Pulmonary artery endothelial cell (primary cell): ENCODE results near the gene RASAL2. TPM values are rescaled to one million over a fixed set of nuclear protein-coding genes. Genes with fewer than 3 reads are reported as not detected.

Source experiments
- DNase-seq: peaks from one replicate; pipeline ENCODE4 v3.0.0-alpha.2; 2011; ENCODE audit warnings: low read depth, low spot score
- total RNA-seq: library from RNA; depleted of rRNA; stranded (reverse); fragments of >200 nt; gene quantifications from 2 replicates; pipeline ENCODE4 v1.2.3, GENCODE V29; 2014

RASAL2 gene
- total RNA-seq, 1 donor from 2014 or later: 13.5 TPM

GRCh38 chr1:178451529-178451928 is 357.6 kb downstream of the RASAL2 start:
- DNase-seq: no peak

GRCh38 chr1:178452013-178452412 is 358.1 kb downstream of the RASAL2 start:
- DNase-seq: no peak

DNA sequence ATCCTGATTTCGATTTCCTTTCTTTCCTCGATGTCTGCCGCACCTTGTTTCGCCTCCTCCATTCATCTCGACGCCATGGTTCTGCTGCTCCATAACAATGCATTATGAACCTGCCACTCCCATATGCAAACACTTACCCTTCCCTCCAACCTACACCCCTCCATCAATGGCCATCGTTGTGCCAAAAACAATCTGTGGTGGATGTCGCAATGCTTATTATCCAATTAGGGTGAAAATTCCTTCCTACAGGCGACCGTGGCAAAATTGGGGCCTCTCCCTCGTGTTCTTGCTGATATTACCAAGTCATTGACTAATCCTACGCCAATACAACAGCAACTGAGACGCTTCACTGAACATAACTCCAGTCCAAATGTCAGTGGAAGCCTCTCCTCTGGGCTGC is 362.6 kb downstream of the RASAL2 start:
- DNase-seq: no peak

GRCh38 chr1:178457651-178458050 is 363.7 kb downstream of the RASAL2 start:
- DNase-seq: no peak

DNA sequence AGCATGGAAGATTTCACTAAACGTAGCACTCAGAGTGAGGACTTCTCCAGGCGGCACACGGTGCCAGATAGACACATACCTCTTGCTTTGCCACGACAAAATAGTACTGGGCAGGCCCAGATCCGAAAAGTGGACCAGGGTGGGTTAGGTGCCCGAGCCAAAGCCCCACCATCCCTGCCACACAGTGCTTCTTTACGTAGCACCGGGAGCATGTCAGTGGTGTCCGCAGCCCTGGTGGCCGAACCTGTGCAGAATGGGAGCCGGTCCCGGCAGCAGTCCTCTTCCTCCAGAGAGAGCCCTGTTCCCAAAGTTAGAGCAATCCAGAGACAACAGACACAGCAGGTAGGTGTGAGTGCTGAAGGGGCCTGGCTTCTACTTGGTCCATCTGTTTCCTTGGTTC is 364.3 kb downstream of the RASAL2 start:
- no peak for DNase-seq

GRCh38 chr1:178461104-178461503 is 367.2 kb downstream of the RASAL2 start:
- DNase-seq: no peak

DNA sequence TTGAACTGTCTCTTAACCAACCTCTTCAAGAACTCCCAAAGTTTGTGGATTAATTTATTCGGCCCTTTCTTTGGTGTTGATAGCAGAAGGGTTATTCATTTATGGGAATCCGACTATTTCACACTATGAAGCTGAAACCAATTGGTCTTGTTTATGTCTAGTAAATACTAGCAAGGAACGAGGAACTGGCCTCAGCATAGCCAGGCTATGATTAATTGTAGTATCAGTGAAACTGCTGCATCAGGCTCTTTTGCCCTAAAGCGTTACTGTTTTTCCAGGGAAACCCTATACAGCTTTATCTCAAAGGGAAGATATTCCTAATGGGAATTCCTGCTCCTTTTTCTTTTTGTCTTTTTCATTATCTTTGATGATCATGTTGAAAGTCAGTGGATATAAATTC is 367.8 kb downstream of the RASAL2 start:
- DNase-seq: no peak

GRCh38 chr1:178464141-178464540 is 370.2 kb downstream of the RASAL2 start:
- no peak for DNase-seq

DNA sequence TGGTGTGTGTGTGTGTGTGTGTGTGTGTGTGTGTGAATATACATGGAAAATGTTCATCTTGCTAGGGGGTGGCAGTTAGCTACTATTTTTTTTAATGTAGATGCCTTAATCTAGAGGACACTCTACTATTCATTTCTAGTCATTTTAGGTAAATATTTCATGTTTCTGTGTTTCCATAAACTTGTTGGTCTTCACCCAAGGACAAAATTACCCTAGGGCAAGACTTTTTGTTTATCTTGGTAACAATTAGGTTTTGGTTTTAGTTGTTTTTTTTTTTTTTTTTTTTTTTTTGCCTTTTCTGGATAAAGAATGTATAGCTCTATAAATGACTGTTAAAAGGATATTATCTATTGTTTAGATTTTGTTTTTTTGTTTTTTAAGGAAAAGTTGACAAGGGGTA is 370.7 kb downstream of the RASAL2 start:
- DNase-seq: no peak

DNA sequence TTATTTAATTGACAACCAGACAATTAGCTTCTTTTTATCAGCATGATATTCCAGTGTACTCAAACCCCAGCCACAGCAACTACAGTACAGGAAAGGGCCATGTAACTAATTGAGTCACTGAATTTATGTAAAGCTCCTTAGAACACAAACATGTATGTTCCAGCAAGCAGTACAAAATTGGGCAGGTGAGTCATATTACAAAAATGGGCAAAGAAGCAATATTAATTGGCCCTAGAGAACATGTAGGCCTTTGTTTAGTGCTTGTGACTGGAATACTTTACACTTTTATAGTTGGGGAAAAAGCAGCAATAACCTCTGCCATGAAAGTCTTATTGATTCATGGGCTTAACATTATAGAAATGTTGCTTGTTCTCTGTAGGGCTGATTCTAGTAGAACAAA is 371.1 kb downstream of the RASAL2 start:
- DNase-seq: no peak

GRCh38 chr1:178467837-178468236 is 373.9 kb downstream of the RASAL2 start:
- no peak for DNase-seq

- DNase-seq: no peak
These were observed 376.6 kb downstream of the RASAL2 start for GRCh38 chr1:178470411-178470960.

DNA sequence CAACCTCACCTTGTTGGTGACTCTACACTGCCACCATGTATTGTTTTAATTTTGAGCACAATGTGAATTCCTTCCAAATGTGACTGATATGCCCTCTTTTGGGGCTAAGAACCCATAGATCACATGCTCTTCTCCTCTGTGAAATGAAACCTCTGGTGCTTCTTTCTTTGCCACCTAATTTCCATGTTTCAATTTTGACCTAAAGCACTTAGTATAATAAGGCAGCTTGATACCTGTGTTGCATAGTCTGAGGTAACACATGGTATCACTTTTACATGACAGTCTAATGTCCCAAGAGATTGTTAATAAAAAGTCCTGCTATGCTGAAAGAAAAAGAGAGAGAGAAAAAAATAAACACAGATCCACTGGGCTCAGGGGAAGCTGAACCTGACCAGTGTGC is 378.6 kb downstream of the RASAL2 start:
- DNase-seq: no peak

- no peak for DNase-seq
These were observed 383.5 kb downstream of the RASAL2 start for GRCh38 chr1:178477373-178477772.

- DNase-seq: no peak
These were observed 383.9 kb downstream of the RASAL2 start for GRCh38 chr1:178477841-178478240.

DNA sequence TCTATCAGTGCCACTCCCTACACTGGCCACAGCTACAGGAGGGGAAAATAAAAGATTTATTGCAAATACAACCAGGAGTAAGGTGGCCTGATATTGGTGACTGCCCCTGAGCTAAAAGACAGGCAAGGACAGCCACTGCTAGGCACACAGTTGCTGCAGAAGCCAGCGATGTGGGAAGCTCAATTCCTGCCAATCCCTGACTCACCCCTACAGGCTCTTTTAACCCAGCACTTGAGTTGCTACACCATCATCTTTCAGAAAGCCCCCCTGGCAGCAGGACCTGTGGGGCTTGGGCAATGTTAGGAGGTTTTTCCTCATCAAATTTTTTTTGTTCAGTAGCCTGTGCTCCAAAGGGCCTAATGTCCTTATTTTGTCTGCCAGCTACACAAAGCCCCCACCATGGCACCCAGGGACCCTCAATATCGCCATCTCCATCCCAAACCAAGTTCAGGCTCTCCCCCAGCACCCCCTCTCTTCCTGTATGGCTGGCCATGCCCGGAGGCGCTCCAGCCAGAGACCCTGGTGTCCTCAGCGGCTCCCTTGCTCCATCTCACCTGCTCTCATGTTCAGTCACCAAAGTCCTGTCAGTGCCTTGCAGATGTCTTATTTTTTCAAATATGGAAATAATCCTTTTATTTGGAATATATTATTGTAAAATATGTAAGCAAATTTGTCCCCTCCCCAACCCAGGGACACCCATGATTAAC is 389.5 kb downstream of the RASAL2 start:
- no peak for DNase-seq

DNA sequence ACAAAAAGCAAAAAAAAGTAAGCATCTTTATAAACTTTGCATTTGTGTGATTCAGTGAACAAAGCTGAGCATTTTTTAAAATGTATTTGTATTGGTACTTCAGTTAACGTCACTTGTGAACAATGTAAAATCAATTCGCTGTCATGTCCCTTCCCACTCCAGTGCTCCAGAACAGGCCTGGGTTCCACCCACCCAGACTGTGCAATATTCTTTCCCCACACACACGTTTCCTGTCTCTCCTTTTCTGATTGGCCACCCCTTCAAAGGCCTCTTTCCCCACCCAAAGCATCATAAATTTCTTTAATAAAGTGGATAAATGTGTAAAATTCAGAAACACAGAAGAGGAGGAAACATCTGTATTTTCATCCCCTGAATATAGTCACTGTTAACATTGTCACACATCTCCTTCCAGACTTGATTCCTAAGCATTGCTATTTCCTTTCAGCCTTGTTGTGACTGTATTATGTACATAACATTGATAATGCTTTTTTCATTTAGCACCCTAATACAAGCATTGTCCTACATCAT is 390.9 kb downstream of the RASAL2 start:
- DNase-seq: no peak

DNA sequence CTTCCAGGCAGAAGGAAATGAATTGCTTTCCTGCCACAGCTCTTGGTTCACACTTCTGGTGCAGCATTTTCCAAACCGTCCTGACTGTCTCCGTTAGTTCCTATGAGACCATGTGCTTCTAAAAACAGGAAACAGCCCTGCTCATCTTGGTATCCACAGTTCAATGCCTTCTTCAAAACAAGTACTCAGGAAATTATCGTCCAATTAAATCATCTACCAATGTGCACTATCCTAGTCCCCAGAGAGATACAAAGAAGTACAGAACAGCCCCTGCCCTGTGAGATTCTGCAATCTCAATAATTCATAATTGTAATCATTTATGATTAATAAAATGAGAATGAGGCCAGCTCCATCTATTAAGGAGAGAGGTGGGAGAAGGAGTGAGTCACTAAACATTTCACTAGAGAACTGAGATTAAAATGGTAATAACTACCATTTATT is 391.7 kb downstream of the RASAL2 start:
- no peak for DNase-seq

DNA sequence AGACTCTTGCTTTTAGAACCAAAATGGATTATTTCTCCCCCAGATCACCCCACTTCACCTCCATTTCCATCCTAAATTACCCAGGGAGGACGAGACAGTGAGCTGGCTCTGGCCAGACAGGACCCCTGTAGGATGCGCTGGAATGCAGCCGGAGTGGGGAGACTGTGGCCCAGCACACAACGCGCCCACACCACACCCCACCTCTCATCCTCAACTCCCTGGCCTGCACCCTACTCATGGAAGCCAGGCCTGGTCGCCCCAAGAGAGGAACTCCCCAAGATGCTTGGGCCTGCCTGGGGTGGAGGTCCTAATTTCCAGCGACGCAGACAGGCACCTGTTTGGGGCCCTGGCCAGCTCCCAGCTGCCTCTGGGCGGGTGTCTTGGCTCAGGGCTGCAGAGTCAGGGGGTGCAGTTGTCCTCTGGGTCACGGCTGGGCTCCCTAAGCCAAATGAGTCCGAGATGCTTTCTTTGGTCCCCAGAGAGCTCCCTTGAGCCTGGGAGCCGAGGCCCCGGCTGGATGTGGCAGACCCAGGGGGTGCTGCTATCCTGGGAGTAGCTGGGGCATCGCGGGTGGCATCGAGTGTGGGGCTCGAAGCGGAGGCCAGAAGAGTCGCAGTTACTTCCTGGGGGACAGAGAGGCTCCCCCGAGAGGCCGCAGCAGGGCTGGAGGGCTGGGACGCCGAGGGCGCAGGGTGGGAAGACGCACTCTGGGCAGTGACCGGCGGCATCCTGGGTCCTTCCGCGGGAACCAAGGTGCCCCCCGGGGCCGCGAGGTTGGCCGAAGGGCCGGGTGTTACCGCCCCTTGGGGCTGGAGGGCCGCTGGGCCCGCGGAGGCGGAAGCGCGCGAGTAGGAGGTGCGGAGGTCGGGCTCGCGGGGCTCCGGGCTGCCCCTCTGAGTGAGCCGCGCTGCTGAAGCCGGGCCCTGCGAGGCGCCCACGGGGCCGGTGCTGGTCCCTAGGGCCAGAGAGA is 392.5 kb downstream of the RASAL2 start:
- DNase-seq: no peak

DNA sequence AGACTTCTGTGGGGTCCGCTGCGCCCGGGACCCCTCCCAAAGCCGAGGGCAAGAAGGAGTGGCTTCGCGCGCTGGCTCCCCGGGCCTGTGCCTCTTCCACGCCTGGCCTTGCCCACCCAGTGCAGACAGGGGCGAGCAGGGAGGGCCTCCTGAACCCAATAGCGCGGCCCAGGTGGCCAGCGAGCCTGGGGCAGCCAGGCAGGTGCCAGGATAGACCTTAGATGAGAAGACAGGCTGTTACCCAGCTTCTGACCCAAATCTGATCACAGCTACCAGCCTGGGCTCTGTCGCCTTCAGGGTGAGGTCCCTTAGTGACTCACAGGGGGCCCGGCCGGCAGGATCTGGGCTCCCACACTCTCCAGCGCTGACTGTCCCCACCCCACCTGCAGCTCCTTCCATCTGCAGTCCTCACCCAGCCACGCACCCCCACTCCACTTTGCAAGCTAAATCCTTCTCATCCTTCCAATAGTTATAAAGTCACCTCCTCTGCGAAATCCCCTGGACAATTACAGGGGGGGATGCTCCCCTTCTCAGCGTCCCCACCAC is 393.2 kb downstream of the RASAL2 start:
- no peak for DNase-seq

GRCh38 chr1:178488393-178488792 is 394.5 kb downstream of the RASAL2 start:
- no peak for DNase-seq

GRCh38 chr1:178489399-178489798 is 395.5 kb downstream of the RASAL2 start:
- no peak for DNase-seq
